GM18505 (cell line): ENCODE measurements around the gene TOM1L2.
"Not testable (repeated sequence)": the region's sequence is repeated elsewhere in the genome, so short reads cannot be mapped to it uniquely, and the experiment has no call there.

ENCODE experiments used
- ATAC-seq: cut with Tn5 transposase; IDR thresholded peaks from one replicate; pipeline ENCODE4 v1.9.1; 2021; ENCODE audit not compliant: unreplicated experiment
- POLR2A ChIP-seq: IDR thresholded peaks from 4 replicates; pipeline ENCODE4 v1.6.1; 2011; ENCODE audit warnings: borderline replicate concordance; ENCODE audit not compliant: insufficient read depth, insufficient read length; ENCODE audit errors: extremely low read depth

TOM1L2 gene

DNA sequence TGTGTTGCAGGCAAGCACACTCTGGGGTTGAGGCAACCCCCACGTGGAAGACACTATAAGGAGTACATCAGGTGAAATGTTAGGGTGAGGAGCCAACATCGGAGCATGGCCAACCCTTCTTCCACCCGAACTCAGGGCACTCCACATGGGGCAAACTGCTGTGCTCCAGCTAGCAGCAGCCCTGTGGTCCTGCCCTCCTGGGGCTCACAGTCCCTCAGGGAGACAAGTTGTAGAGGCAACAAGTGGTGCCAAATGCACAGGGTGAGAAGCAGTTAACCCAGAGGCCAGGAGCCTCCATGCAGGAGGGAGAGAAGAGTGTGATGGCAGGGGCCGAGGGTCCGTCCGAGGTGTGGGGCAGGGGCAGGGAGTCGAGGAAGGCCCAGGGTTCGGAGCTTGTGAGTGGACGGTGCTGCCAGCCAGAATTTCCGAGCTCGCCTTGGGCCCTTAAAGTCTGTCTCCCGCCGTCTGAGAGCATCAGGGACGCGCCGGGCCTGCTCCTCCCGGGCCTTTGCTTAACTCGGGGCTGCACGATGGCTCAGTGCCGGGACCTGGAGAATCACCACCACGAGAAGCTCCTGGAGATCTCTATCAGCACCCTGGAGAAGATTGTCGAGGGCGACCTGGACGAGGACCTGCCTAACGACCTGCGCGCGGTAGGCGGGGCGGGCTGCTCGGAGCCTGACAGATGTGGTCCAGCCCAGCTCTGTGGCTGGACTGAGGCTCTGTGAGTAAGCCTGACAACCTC, 34.5 kb upstream of the TOM1L2 start:
- no peak for ATAC-seq
- no peak for TF ChIP-seq POLR2A

- no peak for TF ChIP-seq POLR2A
- no peak for ATAC-seq
Observed at GRCh38 chr17:18005496-18005895, 33.3 kb upstream of the TOM1L2 start.

DNA sequence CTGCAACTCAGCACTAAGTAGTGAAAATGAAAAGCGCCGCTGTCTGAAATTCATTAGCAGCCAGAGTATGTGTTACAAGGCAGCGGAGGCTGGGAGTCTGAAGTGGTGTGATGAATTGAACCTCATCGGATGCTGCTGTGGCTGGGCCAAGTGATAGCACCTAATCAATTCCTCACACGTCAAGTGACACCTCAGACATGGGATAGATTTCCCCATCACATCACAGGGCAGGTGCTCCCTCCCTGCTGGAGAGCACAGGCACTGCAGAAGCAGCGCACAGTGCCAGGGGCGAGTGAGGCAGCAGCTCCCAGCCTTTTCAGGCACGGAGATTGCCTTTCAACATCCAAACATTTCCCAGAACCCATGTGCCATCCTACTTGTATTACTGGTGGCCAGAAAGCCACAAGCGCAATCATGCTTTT, 32.7 kb upstream of the TOM1L2 start:
- ATAC-seq, result no peak
- no peak for TF ChIP-seq POLR2A

GRCh38 chr17:18004345-18004744, 32.1 kb upstream of the TOM1L2 start:
- TF ChIP-seq POLR2A, result no peak
- ATAC-seq, result no peak

GRCh38 chr17:18002171-18002570, 30.0 kb upstream of the TOM1L2 start:
- TF ChIP-seq POLR2A, result no peak
- no peak for ATAC-seq

- no peak for TF ChIP-seq POLR2A
Observed at GRCh38 chr17:18000030-18000408, 27.8 kb upstream of the TOM1L2 start.

GRCh38 chr17:17999364-18000029, 27.3 kb upstream of the TOM1L2 start:
- no peak for TF ChIP-seq POLR2A
- no peak for ATAC-seq

More at GRCh38 chr17:18000030-18000408, 27.8 kb upstream of the TOM1L2 start:
- ATAC-seq, result no peak

- TF ChIP-seq POLR2A, result no peak
- no peak for ATAC-seq
Observed at GRCh38 chr17:17998934-17999333, 26.7 kb upstream of the TOM1L2 start.

- ATAC-seq, result not testable (repeated sequence)
Observed at GRCh38 chr17:17995887-17996286, 23.7 kb upstream of the TOM1L2 start.

DNA sequence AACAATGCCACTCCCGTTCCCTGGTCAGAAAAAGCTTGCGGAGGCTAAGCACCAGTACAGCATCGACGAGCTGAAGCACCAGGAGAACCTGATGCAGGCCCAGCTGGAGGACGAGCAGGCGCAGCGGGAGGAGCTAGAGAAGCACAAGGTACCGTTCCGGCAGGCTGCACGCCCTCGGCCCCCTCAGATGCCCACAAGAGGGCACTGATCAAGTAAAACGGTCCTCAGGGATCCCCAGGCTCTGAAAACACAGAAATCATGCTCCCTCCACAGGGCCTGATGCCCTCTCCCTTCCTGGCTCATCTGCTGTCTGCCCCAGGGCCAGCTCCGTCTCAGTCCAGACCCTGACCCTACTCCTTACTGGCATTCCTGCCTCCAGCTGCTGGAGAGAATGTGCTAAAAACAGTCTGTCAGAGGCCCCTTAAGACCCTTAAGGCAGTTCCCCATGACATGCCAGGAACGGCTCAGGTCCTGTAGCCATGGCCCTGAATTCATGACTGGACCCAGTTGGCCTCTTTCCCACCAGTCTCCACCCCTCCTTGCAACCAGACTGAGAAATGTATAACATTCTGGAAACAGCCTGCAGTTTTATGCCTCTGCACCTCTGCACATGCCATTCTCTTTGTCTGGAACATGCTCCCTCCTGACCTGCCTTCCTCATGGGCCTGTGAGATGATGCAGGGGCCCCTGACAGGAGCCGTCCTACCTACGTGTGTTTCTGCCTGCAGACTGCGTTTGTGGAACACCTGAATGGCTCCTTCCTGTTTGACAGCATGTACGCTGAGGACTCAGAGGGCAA, 22.3 kb upstream of the TOM1L2 start:
- ATAC-seq, result no peak
- TF ChIP-seq POLR2A, result no peak

GRCh38 chr17:17993852-17994251, 21.7 kb upstream of the TOM1L2 start:
- TF ChIP-seq POLR2A, result no peak
- no peak for ATAC-seq

DNA sequence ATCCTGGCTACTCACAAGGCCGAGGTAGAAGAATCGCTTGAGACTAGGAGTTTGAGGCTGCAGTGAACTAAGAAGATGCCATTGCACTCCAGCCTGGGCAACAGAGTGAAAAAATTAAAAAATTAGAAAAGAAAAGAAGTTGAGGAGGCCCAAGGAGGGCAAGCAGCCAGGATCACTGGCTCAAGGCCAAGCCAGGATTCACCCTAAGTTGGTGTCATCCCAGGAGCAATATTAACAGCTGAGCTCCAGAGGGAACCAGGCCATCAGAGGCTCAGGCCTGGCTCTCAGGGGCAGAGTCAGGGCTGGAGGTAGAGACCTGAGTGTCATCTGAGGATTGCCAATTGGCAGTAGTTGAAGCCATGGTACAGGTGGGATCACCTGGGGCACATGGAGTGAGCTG, 21.2 kb upstream of the TOM1L2 start:
- ATAC-seq, result no peak
- TF ChIP-seq POLR2A, result no peak

GRCh38 chr17:17990282-17990681, 18.1 kb upstream of the TOM1L2 start:
- no peak for ATAC-seq
- no peak for TF ChIP-seq POLR2A

GRCh38 chr17:17989618-17990017, 17.4 kb upstream of the TOM1L2 start:
- TF ChIP-seq POLR2A, result no peak
- no peak for ATAC-seq
